A549 (cell line): ENCODE measurements around the gene SPACDR. TPM values are rescaled to one million over a fixed set of nuclear protein-coding genes. Genes with fewer than 3 reads are reported as not detected.

Source experiments
- ATAC-seq, 2 experiments: fragments of 200-7000 bp in 1 of 2; fragments of >200 bp in 1 of 2; cut with Nextera tagmentation in 1 of 2; cut with Tn5 transposase in 1 of 2; 3 replicates each; pipeline versions ENCODE4 v1.8.0 to v1.9.1; 2018 to 2020; ENCODE audit warnings: mild to moderate bottlenecking in 1 of 2, moderate library complexity in 1 of 2
- CTCF ChIA-PET: fragments of 300-600 bp; sonication (Branson Sonifier 250); formaldehyde crosslinking; extraction: SDS; loops from one replicate; lab custom pipeline; 2021; ENCODE audit warnings: antibody characterized with exemption, inconsistent platforms; lab: Yijun Ruan, JAX
- POLR2A ChIA-PET: fragments of 350-600 bp; formaldehyde crosslinking; extraction: SDS; loops from one replicate; lab custom pipeline; 2021; ENCODE audit warnings: antibody characterized with exemption, inconsistent platforms; lab: Yijun Ruan, JAX
- DNase-seq, 2 experiments: peaks; one replicate each; pipeline versions ENCODE4 v3.0.0 to v3.0.0-alpha.2; 2011 to 2016; ENCODE audit warnings: low read depth in 1 of 2, low spot score in 1 of 2
- FAIRE-seq: peaks from 2 replicates; lab custom pipeline; 2011; peaks lifted over from hg19 to GRCh38; lab: Jason Lieb, UNC
- H3K27ac ChIP-seq, 2 experiments: fragments of >200 bp; sonication (Bioruptor Twin); formaldehyde crosslinking; 3 replicates each; pipeline ENCODE4 v1.5.1; 2016 to 2017
- H3K4me1 ChIP-seq: fragments of >200 bp; sonication (Bioruptor Twin); formaldehyde crosslinking; 3 replicates; pipeline ENCODE4 v1.6.1; 2016
- H3K4me2 ChIP-seq: fragments of >200 bp; sonication (Bioruptor Twin); formaldehyde crosslinking; 3 replicates; pipeline ENCODE4 v1.6.1; 2016
- H3K4me3 ChIP-seq: fragments of >200 bp; sonication (Bioruptor Twin); formaldehyde crosslinking; 3 replicates; pipeline ENCODE4 v1.5.1; 2016
- H3K9me3 ChIP-seq: fragments of >200 bp; sonication (Bioruptor Twin); formaldehyde crosslinking; 3 replicates; pipeline ENCODE4 v1.6.1; 2016
- CBX8 ChIP-seq: fragments of 200-600 bp; sonication (generic); IDR thresholded peaks from 2 replicates; pipeline ENCODE4 v1.6.1; 2016
- CHD2 ChIP-seq: fragments of 150-350 bp; IDR thresholded peaks from 2 replicates; pipeline ENCODE4 v1.6.1; 2014; ENCODE audit warnings: low read length; ENCODE audit not compliant: partially characterized antibody
- CHD4 ChIP-seq: fragments of 200-600 bp; sonication (generic); IDR thresholded peaks from 2 replicates; pipeline ENCODE4 v1.6.1; 2016; ENCODE audit warnings: antibody characterized with exemption, mild to moderate bottlenecking, borderline replicate concordance
- EHF ChIP-seq: fragments of 250-450 bp; sonication (Bioruptor Pico); IDR thresholded peaks from 2 replicates; pipeline ENCODE4 v1.5.0; 2020; ENCODE audit warnings: mild to moderate bottlenecking
- ESRRA ChIP-seq: fragments of 150-350 bp; IDR thresholded peaks from 2 replicates; pipeline ENCODE4 v1.6.1; 2014; ENCODE audit warnings: mild to moderate bottlenecking, low read length, borderline replicate concordance
- FOSB ChIP-seq: fragments of 250-450 bp; sonication (Bioruptor Pico); IDR thresholded peaks from 2 replicates; pipeline ENCODE4 v1.5.0; 2020; ENCODE audit warnings: mild to moderate bottlenecking, moderate library complexity
- FOSL2 ChIP-seq, 2 experiments: fragments of 450-650 bp in 1 of 2; fragments of >200 bp in 1 of 2; sonication (Bioruptor Twin) in 1 of 2; formaldehyde crosslinking; IDR thresholded peaks; 2 replicates each; pipeline versions ENCODE4 v1.5.0 to v1.6.1; 2016 to 2020; ENCODE audit warnings: mild to moderate bottlenecking in 1 of 2, moderate library complexity in 1 of 2
- FOXS1 ChIP-seq: fragments of 250-450 bp; sonication (Bioruptor Pico); IDR thresholded peaks from 2 replicates; pipeline ENCODE4 v1.5.0; 2020; ENCODE audit warnings: mild to moderate bottlenecking, moderate library complexity
- HEYL ChIP-seq: fragments of 250-450 bp; sonication (Bioruptor Pico); IDR thresholded peaks from 2 replicates; pipeline ENCODE4 v1.8.0; 2021; ENCODE audit warnings: mild to moderate bottlenecking, moderate library complexity
- HOXA7 ChIP-seq: fragments of 250-450 bp; sonication (Bioruptor Pico); IDR thresholded peaks from 2 replicates; pipeline ENCODE4 v1.5.0; 2020; ENCODE audit warnings: mild to moderate bottlenecking, moderate library complexity
- HOXB5 ChIP-seq: fragments of 250-450 bp; sonication (Bioruptor Pico); IDR thresholded peaks from 2 replicates; pipeline ENCODE4 v1.5.0; 2020; ENCODE audit warnings: mild to moderate bottlenecking, moderate library complexity
- JUN ChIP-seq, 2 experiments: fragments of >200 bp; sonication (Bioruptor Twin); formaldehyde crosslinking; IDR thresholded peaks; 2 replicates in 1 of 2; 3 replicates in 1 of 2; pipeline ENCODE4 v1.6.1; 2016 to 2017
- KDM5A ChIP-seq: fragments of 200-600 bp; sonication (generic); IDR thresholded peaks from 2 replicates; pipeline ENCODE4 v1.6.1; 2016; ENCODE audit warnings: antibody characterized with exemption, mild to moderate bottlenecking
- MYC ChIP-seq: IDR thresholded peaks from 2 replicates; pipeline ENCODE4 v1.6.1; 2012; ENCODE audit warnings: mild to moderate bottlenecking, inconsistent platforms, low read length, improper control_type of control experiment, borderline replicate concordance
- NFE2L2 ChIP-seq: fragments of 150-350 bp; conservative IDR thresholded peaks from 2 replicates; pipeline ENCODE4 v1.6.1; 2014; ENCODE audit warnings: low read length
- NR3C1 ChIP-seq: fragments of >200 bp; sonication (Bioruptor Twin); formaldehyde crosslinking; IDR thresholded peaks from 3 replicates; pipeline ENCODE4 v1.6.1; 2017
- PHF8 ChIP-seq: fragments of 200-600 bp; sonication (generic); IDR thresholded peaks from 2 replicates; pipeline ENCODE4 v1.6.1; 2016; ENCODE audit warnings: low read depth, mild to moderate bottlenecking, antibody characterized with exemption, moderate library complexity, borderline replicate concordance
- POLR2A ChIP-seq: IDR thresholded peaks from 2 replicates; pipeline ENCODE4 v1.6.1; 2012; ENCODE audit warnings: mild to moderate bottlenecking, low read length
- RARB ChIP-seq: fragments of 250-450 bp; sonication (Bioruptor Pico); IDR thresholded peaks from 2 replicates; pipeline ENCODE4 v1.8.0; 2021; ENCODE audit warnings: mild to moderate bottlenecking, moderate library complexity
- TFCP2L1 ChIP-seq: fragments of 250-450 bp; sonication (Bioruptor Pico); IDR thresholded peaks from 2 replicates; pipeline ENCODE4 v1.5.0; 2021; ENCODE audit warnings: mild to moderate bottlenecking
- TP53 ChIP-seq: fragments of 250-450 bp; sonication (Bioruptor Pico); IDR thresholded peaks from 2 replicates; pipeline ENCODE4 v1.5.0; 2021; ENCODE audit warnings: mild to moderate bottlenecking, moderate library complexity
- ZC3H11A ChIP-seq: fragments of 450-650 bp; IDR thresholded peaks from 2 replicates; pipeline ENCODE4 v1.6.1; 2014; ENCODE audit warnings: antibody characterized with exemption, mild to moderate bottlenecking
- ZFP36 ChIP-seq: fragments of 450-650 bp; IDR thresholded peaks from 2 replicates; pipeline ENCODE4 v1.6.1; 2014; ENCODE audit warnings: borderline replicate concordance; ENCODE audit not compliant: partially characterized antibody
- ZNF302 ChIP-seq: fragments of 250-450 bp; sonication (Bioruptor Pico); IDR thresholded peaks from 2 replicates; pipeline ENCODE4 v1.9.0; 2021; ENCODE audit warnings: inconsistent platforms, mild to moderate bottlenecking, moderate library complexity
- ZSCAN20 ChIP-seq: fragments of 250-450 bp; sonication (Bioruptor Pico); IDR thresholded peaks from 2 replicates; pipeline ENCODE4 v1.8.0; 2022; ENCODE audit warnings: mild to moderate bottlenecking, moderate library complexity
- WGBS: methylation state at CpG from one replicate; pipeline ENCODE4 v1.1.6; 2017; ENCODE audit errors: missing lambda C conversion rate; 5-methylcytosine and 5-hydroxymethylcytosine counted together
- polyA plus RNA-seq, 4 experiments: library from polyadenylated mRNA; depleted of rRNA in 3 of 4; stranded (reverse); fragments of >200 nt; fragmentation: RNase III in 1 of 4; extraction: RNeasy Plus Mini Kit Qiagen cat#74134 plus additional on column Dnase treatment in 1 of 4; gene quantifications; 2 replicates in 3 of 4; 3 replicates in 1 of 4; pipeline ENCODE4 v1.2.3, GENCODE V29; 2011 to 2017
- TF ChIP-seq, protein P1 (sequence below): IDR thresholded peaks from 2 replicates; pipeline ENCODE4 v1.6.1; 2012; ENCODE audit warnings: low read depth, borderline replicate concordance
- TF ChIP-seq, protein P2 (sequence below): fragments of 200-600 bp; sonication (generic); IDR thresholded peaks from 2 replicates; pipeline ENCODE4 v1.6.1; 2016; ENCODE audit warnings: antibody characterized with exemption, mild to moderate bottlenecking, moderate library complexity
- TF ChIP-seq, protein P3 (sequence below): fragments of >200 bp; sonication (Bioruptor Twin); formaldehyde crosslinking; IDR thresholded peaks from 2 replicates; pipeline ENCODE4 v1.6.1; 2016
- TF ChIP-seq, protein P4 (sequence below): fragments of >200 bp; sonication (Bioruptor Twin); formaldehyde crosslinking; IDR thresholded peaks from 3 replicates; pipeline ENCODE4 v1.6.1; 2016
- TF ChIP-seq, protein P5 (sequence below): fragments of >200 bp; sonication (Bioruptor Twin); formaldehyde crosslinking; IDR thresholded peaks from 3 replicates; pipeline ENCODE4 v1.5.1; 2016
- TF ChIP-seq, protein P6 (sequence below): fragments of 450-650 bp; IDR thresholded peaks from 2 replicates; pipeline ENCODE4 v1.6.1; 2014; ENCODE audit warnings: antibody characterized with exemption

Gene SPACDR
- polyA plus RNA-seq, 2 of the 4 experiments (the other 2 are of a cell fraction) = 0.17 to 0.34 TPM

DNA sequence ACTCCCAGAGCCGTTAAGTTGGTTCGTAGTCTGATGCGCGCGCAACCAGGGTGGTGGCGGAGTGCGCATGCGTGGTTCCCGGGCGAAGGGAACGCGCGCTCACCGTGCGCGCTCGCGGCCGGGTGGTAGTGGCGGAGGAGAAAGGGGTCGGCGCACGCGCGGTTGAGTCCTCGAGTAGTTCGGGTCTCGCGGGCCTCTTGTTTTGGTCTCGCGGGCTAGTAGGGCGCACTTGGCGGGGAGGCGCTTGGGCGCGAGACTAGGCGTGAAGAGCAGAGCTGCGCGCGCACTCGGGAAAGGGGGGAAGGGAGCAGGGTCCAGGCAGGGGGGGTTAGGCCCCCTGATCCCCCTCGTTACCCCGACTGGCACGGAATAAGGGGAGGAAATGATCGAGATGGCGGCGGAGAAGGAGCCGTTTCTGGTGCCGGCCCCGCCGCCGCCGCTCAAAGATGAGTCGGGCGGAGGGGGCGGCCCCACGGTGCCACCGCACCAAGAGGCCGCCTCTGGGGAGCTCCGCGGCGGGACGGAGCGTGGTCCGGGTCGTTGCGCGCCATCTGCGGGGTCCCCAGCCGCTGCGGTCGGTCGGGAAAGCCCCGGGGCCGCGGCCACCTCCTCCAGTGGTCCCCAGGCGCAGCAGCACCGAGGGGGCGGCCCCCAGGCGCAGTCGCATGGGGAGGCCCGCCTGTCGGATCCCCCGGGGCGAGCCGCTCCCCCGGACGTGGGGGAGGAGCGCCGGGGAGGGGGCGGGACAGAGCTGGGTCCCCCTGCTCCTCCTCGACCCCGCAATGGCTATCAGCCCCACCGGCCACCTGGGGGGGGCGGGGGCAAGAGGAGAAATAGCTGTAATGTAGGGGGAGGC is 34.2 kb downstream of the SPACDR start, which contains the start of gene MEPCE:
TSS of gene MEPCE (plus strand) at position 195 of the 856 bp plus-strand sequence. CDS start at position 383, 188 bp downstream.
- POLR2A ChIA-PET = interaction anchor here (0.5 to 2.8 kb wide), 34 partner anchors 7 to 1539 kb away, joined by 3 to 23 read pairs (median 6); partner anchors contain the start of genes AGFG2, BUD31, FBXO24 and GPC2
- FAIRE-seq (no peak), ATAC-seq (peak; percentile 42 to 77), DNase-seq (peak; percentile 97 to 99)
- CTCF ChIA-PET = interaction anchor here (0.8 to 1.8 kb wide), 4 partner anchors 20 to 134 kb away, joined by 3 to 7 read pairs (median 3); no protein-coding TSS in a partner anchor
- Histone ChIP-seq H3K27ac (peak within 1 kb of the TSS; percentile 93 to 100), H3K9me3 (peaks cover 5% of the 10 kb centered on the region; the same call in 1 of the 3 replicates), H3K4me2 (peak within 1 kb of the TSS; percentile 88), H3K4me3 (peak within 1 kb of the TSS; percentile 86), H3K4me1 (peaks cover 31% of the 10 kb centered on the region)
- WGBS = 1% methylated on average over 29 of the region's 95 CpGs
- TF ChIP-seq CHD4 (no peak), JUN (IDR thresholded peaks at IDR 0.05) (peak in 1 of 2 experiments; percentile 12; a peak in 1 of 5 replicates), FOXS1 (CRISPR knock-in tag) (no peak), HOXA7 (CRISPR knock-in tag) (peak; percentile 65), HOXB5 (no peak), CHD2 (peak; percentile 83), TP53 (CRISPR knock-in tag) (no peak; the same call in 1 of the 2 replicates), TFCP2L1 (peak; percentile 89), CBX8 (no peak), ZC3H11A (no peak), ZFP36 (no peak), ZSCAN20 (CRISPR knock-in tag) (no peak), RARB (CRISPR knock-in tag) (peak; percentile 25; the same call in 1 of the 2 replicates), POLR2A (peak; percentile 36; the same call in 1 of the 2 replicates), KDM5A (no peak), FOSB (peak; percentile 77; the same call in 1 of the 2 replicates), ZNF302 (CRISPR knock-in tag) (no peak), NFE2L2 (no peak), HEYL (CRISPR knock-in tag) (no peak), PHF8 (peak; percentile 39; the same call in 1 of the 2 replicates), NR3C1 (no peak), FOSL2 (IDR thresholded peaks at IDR 0.05) (no peak), FOSL2 (CRISPR knock-in tag; IDR thresholded peaks at IDR 0.05) (no peak), EHF (CRISPR knock-in tag) (peak; percentile 16; the same call in 1 of the 2 replicates), MYC (no peak), ESRRA (no peak)
- TF ChIP-seq, protein P1, sequence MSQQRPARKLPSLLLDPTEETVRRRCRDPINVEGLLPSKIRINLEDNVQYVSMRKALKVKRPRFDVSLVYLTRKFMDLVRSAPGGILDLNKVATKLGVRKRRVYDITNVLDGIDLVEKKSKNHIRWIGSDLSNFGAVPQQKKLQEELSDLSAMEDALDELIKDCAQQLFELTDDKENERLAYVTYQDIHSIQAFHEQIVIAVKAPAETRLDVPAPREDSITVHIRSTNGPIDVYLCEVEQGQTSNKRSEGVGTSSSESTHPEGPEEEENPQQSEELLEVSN = 0 out of 2 replicates have a peak, but pooled peaks have one; percentile 42
- TF ChIP-seq, protein P2, sequence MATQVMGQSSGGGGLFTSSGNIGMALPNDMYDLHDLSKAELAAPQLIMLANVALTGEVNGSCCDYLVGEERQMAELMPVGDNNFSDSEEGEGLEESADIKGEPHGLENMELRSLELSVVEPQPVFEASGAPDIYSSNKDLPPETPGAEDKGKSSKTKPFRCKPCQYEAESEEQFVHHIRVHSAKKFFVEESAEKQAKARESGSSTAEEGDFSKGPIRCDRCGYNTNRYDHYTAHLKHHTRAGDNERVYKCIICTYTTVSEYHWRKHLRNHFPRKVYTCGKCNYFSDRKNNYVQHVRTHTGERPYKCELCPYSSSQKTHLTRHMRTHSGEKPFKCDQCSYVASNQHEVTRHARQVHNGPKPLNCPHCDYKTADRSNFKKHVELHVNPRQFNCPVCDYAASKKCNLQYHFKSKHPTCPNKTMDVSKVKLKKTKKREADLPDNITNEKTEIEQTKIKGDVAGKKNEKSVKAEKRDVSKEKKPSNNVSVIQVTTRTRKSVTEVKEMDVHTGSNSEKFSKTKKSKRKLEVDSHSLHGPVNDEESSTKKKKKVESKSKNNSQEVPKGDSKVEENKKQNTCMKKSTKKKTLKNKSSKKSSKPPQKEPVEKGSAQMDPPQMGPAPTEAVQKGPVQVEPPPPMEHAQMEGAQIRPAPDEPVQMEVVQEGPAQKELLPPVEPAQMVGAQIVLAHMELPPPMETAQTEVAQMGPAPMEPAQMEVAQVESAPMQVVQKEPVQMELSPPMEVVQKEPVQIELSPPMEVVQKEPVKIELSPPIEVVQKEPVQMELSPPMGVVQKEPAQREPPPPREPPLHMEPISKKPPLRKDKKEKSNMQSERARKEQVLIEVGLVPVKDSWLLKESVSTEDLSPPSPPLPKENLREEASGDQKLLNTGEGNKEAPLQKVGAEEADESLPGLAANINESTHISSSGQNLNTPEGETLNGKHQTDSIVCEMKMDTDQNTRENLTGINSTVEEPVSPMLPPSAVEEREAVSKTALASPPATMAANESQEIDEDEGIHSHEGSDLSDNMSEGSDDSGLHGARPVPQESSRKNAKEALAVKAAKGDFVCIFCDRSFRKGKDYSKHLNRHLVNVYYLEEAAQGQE = peak; percentile 80
- TF ChIP-seq, protein P3, sequence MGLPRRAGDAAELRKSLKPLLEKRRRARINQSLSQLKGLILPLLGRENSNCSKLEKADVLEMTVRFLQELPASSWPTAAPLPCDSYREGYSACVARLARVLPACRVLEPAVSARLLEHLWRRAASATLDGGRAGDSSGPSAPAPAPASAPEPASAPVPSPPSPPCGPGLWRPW = no peak
- TF ChIP-seq, protein P4, sequence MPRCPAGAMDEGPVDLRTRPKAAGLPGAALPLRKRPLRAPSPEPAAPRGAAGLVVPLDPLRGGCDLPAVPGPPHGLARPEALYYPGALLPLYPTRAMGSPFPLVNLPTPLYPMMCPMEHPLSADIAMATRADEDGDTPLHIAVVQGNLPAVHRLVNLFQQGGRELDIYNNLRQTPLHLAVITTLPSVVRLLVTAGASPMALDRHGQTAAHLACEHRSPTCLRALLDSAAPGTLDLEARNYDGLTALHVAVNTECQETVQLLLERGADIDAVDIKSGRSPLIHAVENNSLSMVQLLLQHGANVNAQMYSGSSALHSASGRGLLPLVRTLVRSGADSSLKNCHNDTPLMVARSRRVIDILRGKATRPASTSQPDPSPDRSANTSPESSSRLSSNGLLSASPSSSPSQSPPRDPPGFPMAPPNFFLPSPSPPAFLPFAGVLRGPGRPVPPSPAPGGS = no peak
- TF ChIP-seq, protein P5, sequence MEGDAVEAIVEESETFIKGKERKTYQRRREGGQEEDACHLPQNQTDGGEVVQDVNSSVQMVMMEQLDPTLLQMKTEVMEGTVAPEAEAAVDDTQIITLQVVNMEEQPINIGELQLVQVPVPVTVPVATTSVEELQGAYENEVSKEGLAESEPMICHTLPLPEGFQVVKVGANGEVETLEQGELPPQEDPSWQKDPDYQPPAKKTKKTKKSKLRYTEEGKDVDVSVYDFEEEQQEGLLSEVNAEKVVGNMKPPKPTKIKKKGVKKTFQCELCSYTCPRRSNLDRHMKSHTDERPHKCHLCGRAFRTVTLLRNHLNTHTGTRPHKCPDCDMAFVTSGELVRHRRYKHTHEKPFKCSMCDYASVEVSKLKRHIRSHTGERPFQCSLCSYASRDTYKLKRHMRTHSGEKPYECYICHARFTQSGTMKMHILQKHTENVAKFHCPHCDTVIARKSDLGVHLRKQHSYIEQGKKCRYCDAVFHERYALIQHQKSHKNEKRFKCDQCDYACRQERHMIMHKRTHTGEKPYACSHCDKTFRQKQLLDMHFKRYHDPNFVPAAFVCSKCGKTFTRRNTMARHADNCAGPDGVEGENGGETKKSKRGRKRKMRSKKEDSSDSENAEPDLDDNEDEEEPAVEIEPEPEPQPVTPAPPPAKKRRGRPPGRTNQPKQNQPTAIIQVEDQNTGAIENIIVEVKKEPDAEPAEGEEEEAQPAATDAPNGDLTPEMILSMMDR = no peak
- TF ChIP-seq, protein P6, sequence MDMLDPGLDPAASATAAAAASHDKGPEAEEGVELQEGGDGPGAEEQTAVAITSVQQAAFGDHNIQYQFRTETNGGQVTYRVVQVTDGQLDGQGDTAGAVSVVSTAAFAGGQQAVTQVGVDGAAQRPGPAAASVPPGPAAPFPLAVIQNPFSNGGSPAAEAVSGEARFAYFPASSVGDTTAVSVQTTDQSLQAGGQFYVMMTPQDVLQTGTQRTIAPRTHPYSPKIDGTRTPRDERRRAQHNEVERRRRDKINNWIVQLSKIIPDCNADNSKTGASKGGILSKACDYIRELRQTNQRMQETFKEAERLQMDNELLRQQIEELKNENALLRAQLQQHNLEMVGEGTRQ = no peak
